Fibroblast of lung (primary cell): ENCODE measurements around the gene ITGAD. TPM values are rescaled to one million over a fixed set of nuclear protein-coding genes. Genes with fewer than 3 reads are reported as not detected.

Experiments
- DNase-seq, 2 donors: peaks; one replicate each; pipeline versions ENCODE4 v3.0.0 to v3.0.0-alpha.2; 2010; ENCODE audit warnings: low read depth in 2 of 2
- H2AFZ ChIP-seq: 2 replicates; pipeline ENCODE4 v1.5.1; 2012; ENCODE audit warnings: low read length, control low read depth, inconsistent platforms
- H3K27ac ChIP-seq: 2 replicates; pipeline ENCODE4 v1.5.1; 2011; ENCODE audit warnings: low read length, control low read depth; ENCODE audit not compliant: insufficient read depth
- H3K27me3 ChIP-seq: 2 replicates; pipeline ENCODE4 v1.5.1; 2011; ENCODE audit warnings: mild to moderate bottlenecking, low read length; ENCODE audit not compliant: control insufficient read depth, insufficient read depth
- H3K36me3 ChIP-seq: 2 replicates; pipeline ENCODE4 v1.5.1; 2011; ENCODE audit warnings: low read length; ENCODE audit not compliant: control insufficient read depth, insufficient read depth
- H3K4me1 ChIP-seq: 2 replicates; pipeline ENCODE4 v1.5.1; 2011; ENCODE audit warnings: low read length; ENCODE audit not compliant: control insufficient read depth, insufficient read depth; ENCODE audit errors: extremely low read depth
- H3K4me2 ChIP-seq: 2 replicates; pipeline ENCODE4 v1.5.1; 2011; ENCODE audit warnings: low read length, control low read depth; ENCODE audit not compliant: insufficient read depth; ENCODE audit errors: extremely low read depth
- H3K4me3 ChIP-seq, 4 experiments: fragments of 200-600 bp in 1 of 4; sonication (generic) in 1 of 4; replicated peaks in 1 of 4; 2 replicates each; pipeline ENCODE4 v1.5.1; 2011 to 2016; ENCODE audit warnings: low read length in 4 of 4, low read depth in 3 of 4, mild to moderate bottlenecking in 3 of 4, control low read depth in 2 of 4, inconsistent platforms in 1 of 4, mixed read lengths in 1 of 4; ENCODE audit not compliant: insufficient read depth in 1 of 4; ENCODE audit errors: control extremely low read depth in 1 of 4
- H3K79me2 ChIP-seq: 2 replicates; pipeline ENCODE4 v1.5.1; 2012; ENCODE audit warnings: mild to moderate bottlenecking, low read length, inconsistent platforms; ENCODE audit not compliant: control insufficient read depth, insufficient read depth
- H3K9ac ChIP-seq: 2 replicates; pipeline ENCODE4 v1.5.1; 2011; ENCODE audit warnings: mild to moderate bottlenecking, low read length, control low read depth; ENCODE audit not compliant: insufficient read depth
- H3K9me3 ChIP-seq: 2 replicates; pipeline ENCODE4 v1.5.1; 2012; ENCODE audit warnings: low read depth, low read length; ENCODE audit not compliant: control insufficient read depth, insufficient read depth
- H4K20me1 ChIP-seq: 2 replicates; pipeline ENCODE4 v1.5.1; 2011; ENCODE audit warnings: low read length; ENCODE audit not compliant: control insufficient read depth, insufficient read depth; ENCODE audit errors: extremely low read depth
- CTCF ChIP-seq, 2 donors: IDR thresholded peaks in 1 of 2; conservative IDR thresholded peaks in 1 of 2; 1 replicate in 1 of 2; 2 replicates in 1 of 2; pipeline ENCODE4 v1.5.1; 2011 to 2012; ENCODE audit warnings: low read length in 2 of 2, control low read depth in 1 of 2, inconsistent platforms in 1 of 2, low read depth in 1 of 2, mild to moderate bottlenecking in 1 of 2
- EZH2 ChIP-seq: IDR thresholded peaks from 2 replicates; pipeline ENCODE4 v1.5.1; 2012; ENCODE audit warnings: low read length, control low read depth, mild to moderate bottlenecking; ENCODE audit errors: missing control alignments
- polyA plus RNA-seq, 2 donors: library from polyadenylated mRNA; depleted of rRNA in 1 of 2; stranded (reverse) in 1 of 2; unstranded in 1 of 2; fragments of >200 nt; gene quantifications; 2 replicates each; pipeline ENCODE4 v1.2.1, GENCODE V29; 2011 to 2012; ENCODE audit warnings: missing spikeins in 1 of 2
- total RNA-seq: library from RNA; depleted of rRNA; stranded (reverse); fragments of >200 nt; gene quantifications from 2 replicates; pipeline ENCODE4 v1.2.1, GENCODE V29; 2014

ITGAD gene
- total and polyA plus RNA-seq, 2 donors (not counting 1 experiment from before 2014, with no cell fraction given), result not detected

DNA sequence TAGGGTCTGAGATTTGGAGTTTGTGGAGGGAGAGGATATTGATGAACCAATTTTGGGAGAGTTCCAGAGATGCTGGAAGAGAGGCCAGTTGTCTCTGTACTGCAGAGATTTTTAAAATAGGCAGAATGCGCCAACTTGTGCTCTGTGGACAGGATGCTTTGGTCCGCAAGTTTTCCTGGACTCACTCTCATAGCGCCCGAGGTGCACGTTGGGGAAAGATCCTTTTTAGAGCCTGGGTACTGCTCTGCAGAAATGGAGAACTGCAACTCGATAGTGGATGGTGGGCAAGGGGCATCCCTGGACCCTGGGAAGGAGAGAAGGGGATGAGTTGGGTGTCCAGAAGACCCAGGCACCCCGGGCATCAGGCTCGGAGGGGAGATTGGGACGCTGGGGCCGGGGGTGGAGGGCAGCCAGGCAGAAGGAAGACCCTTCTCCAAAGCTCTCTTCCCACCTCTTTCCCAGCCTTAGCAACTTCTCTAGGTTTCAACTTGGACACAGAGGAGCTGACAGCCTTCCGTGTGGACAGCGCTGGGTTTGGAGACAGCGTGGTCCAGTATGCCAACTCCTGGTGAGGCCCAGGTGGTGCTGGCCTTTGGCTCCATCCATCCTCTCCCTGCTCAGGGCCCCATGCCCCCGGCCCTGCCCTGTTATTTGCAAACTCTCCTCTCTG, 37.6 kb upstream of the ITGAD start:
- Histone ChIP-seq H3K27ac (no peak overlapping the region), H3K36me3 (no peaks in the 10 kb centered on the region), H3K4me3 (no peak overlapping the region), H3K9me3 (no peaks in the 10 kb centered on the region), H3K27me3 (no peaks in the 10 kb centered on the region), H2AFZ (no peak overlapping the region), H3K4me1 (no peaks in the 10 kb centered on the region), H3K9ac (no peak overlapping the region), H4K20me1 (no peaks in the 10 kb centered on the region), H3K79me2 (no peaks in the 10 kb centered on the region), H3K4me2 (no peak overlapping the region)
- no peak for DNase-seq
- no peak for TF ChIP-seq EZH2
- no peak for TF ChIP-seq CTCF (conservative IDR thresholded peaks at IDR 0.05 in 1 of 2, IDR thresholded peaks at IDR 0.05 in 1 of 2; ENCODE audit: low read depth in 1 of 2, low read length in 2 of 2)

DNA sequence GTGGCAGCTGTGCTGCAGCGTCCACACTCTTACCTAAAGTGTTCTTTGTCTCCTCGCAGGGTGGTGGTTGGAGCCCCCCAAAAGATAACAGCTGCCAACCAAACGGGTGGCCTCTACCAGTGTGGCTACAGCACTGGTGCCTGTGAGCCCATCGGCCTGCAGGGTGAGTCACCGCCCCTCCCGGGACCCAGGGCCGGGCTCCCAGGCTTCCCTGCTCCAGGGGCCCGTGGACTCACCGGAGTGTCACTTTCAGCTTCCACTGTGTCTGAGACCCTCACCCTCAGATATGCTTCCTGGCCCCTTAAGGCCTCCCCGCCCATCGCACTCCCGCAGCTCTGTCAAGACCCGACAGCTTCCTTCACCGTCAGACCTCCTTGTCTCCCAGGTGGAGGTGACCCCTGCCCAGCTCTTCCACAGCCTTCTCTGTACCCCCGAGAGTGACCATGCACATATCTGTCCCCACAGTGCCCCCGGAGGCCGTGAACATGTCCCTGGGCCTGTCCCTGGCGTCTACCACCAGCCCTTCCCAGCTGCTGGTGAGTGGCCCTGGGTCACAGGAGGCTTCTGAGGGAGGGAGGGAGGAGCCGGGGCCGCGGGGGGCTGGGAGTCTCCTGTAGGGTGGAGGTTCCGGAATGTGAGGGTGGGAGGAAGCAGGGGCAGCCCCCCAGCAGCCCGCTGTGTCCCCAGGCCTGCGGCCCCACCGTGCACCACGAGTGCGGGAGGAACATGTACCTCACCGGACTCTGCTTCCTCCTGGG, 36.4 kb upstream of the ITGAD start:
- TF ChIP-seq EZH2 (no peak), CTCF (conservative IDR thresholded peaks at IDR 0.05 in 1 of 2, IDR thresholded peaks at IDR 0.05 in 1 of 2; ENCODE audit: low read depth in 1 of 2, low read length in 2 of 2) (no peak)
- no peak for DNase-seq
- Histone ChIP-seq H3K4me1 (no peaks in the 10 kb centered on the region), H3K4me3 (no peak overlapping the region), H3K27me3 (no peaks in the 10 kb centered on the region), H2AFZ (no peak overlapping the region), H3K27ac (no peak overlapping the region), H3K9me3 (no peaks in the 10 kb centered on the region), H4K20me1 (no peaks in the 10 kb centered on the region), H3K36me3 (no peaks in the 10 kb centered on the region), H3K4me2 (no peak overlapping the region), H3K79me2 (no peaks in the 10 kb centered on the region), H3K9ac (no peak overlapping the region)

- H3K9ac ChIP-seq, result no peak overlapping the region
- no peak overlapping the region for H3K4me2 ChIP-seq
- H4K20me1 ChIP-seq, result no peaks in the 10 kb centered on the region
- H3K27ac ChIP-seq, result no peak overlapping the region
- H3K9me3 ChIP-seq, result no peaks in the 10 kb centered on the region
- DNase-seq, result no peak
- H3K27me3 ChIP-seq, result no peaks in the 10 kb centered on the region
- no peak for TF ChIP-seq EZH2
- TF ChIP-seq CTCF (conservative IDR thresholded peaks at IDR 0.05 in 1 of 2, IDR thresholded peaks at IDR 0.05 in 1 of 2; ENCODE audit: low read depth in 1 of 2, low read length in 2 of 2), result no peak
- H3K4me3 ChIP-seq, result no peak overlapping the region
- H2AFZ ChIP-seq, result no peak overlapping the region
- H3K4me1 ChIP-seq, result no peaks in the 10 kb centered on the region
- no peaks in the 10 kb centered on the region for H3K79me2 ChIP-seq
- H3K36me3 ChIP-seq, result no peaks in the 10 kb centered on the region
These were observed 35.6 kb upstream of the ITGAD start for GRCh38 chr16:31357324-31358109.
